Measurements from ENCODE around the gene ISCA1.

Gene ISCA1

GRCh38 chr9:86326536-86326935 is 44.2 kb upstream of the ISCA1 start:
- Histone ChIP-seq H3K4me1 (ENCODE audit: low read depth, poor library complexity, severe bottlenecking) (peaks cover 16% of the 10 kb centered on the region), H3K27ac (no peak overlapping the region), H3K27me3 (ENCODE audit: insufficient read depth, low read depth) (no peaks in the 10 kb centered on the region), H2AFZ (ENCODE audit: low read depth) (no peak overlapping the region), H4K20me1 (ENCODE audit: insufficient read depth) (no peaks in the 10 kb centered on the region), H3K36me3 (ENCODE audit: insufficient read depth) (peaks cover 6% of the 10 kb centered on the region; the same call in 1 of the 2 replicates), H3K4me3 (IDR thresholded peaks at IDR 0.05; ENCODE audit: insufficient read depth, low read depth, low read length) (no peak overlapping the region), H3K9ac (no peak overlapping the region), H3K4me2 (no peak overlapping the region), H3K79me2 (ENCODE audit: insufficient read depth, low read depth) (no peaks in the 10 kb centered on the region)
- TF ChIP-seq CTCF (conservative IDR thresholded peaks at IDR 0.05; ENCODE audit: low read depth, low read length): no peak

DNA sequence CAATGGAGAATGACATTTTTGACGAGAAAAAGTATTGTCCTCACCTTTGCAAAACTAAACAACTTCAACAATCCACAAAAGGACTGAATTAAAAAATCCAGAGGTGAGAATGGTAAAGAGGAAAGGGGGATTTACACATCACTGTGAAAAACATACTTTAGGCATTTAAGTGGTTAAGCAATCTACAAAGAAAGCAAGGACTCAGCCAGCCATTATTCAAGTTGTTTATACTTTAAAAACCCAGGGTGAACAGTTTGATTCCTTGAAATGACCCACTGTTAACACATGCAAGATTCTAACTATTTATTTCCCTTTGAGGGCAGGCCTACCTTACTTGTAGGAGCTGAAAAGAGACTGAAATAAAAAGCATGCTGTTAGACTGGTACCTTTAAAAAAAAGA is 42.6 kb upstream of the ISCA1 start:
- Histone ChIP-seq H3K27me3 (ENCODE audit: insufficient read depth, low read depth) (no peaks in the 10 kb centered on the region), H4K20me1 (ENCODE audit: insufficient read depth) (no peaks in the 10 kb centered on the region), H3K4me2 (no peak overlapping the region), H3K9ac (no peak overlapping the region), H3K27ac (no peak overlapping the region), H3K79me2 (ENCODE audit: insufficient read depth, low read depth) (no peaks in the 10 kb centered on the region), H2AFZ (ENCODE audit: low read depth) (no peak overlapping the region), H3K4me1 (ENCODE audit: low read depth, poor library complexity, severe bottlenecking) (peaks cover 16% of the 10 kb centered on the region), H3K4me3 (IDR thresholded peaks at IDR 0.05; ENCODE audit: insufficient read depth, low read depth, low read length) (no peak overlapping the region), H3K36me3 (ENCODE audit: insufficient read depth) (peaks cover 6% of the 10 kb centered on the region; the same call in 1 of the 2 replicates)
- TF ChIP-seq CTCF (conservative IDR thresholded peaks at IDR 0.05; ENCODE audit: low read depth, low read length): no peak

DNA sequence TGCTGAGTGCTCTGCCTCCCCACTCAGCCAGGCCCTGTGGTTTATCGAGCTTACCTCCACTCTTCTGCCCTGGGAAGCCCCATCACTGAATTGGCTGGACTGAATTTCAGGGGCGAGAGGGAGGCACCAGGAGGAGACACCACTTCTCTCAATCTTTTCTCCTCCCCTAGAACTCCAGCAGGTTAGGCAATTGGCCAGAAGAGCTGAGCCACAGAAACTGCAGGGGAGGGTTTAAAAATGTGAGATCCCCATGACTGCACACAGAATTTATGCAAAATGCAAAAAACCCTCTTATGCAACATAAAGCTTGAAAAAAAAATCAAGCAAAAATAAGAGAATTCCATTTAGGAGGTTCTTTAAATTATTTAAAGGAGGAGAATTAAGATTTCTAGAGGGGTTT is 42.0 kb upstream of the ISCA1 start:
- H4K20me1 ChIP-seq (ENCODE audit: insufficient read depth): no peaks in the 10 kb centered on the region
- no peak overlapping the region for H3K9ac ChIP-seq
- peaks cover 6% of the 10 kb centered on the region; the same call in 1 of the 2 replicates for H3K36me3 ChIP-seq (ENCODE audit: insufficient read depth)
- no peak overlapping the region for H2AFZ ChIP-seq (ENCODE audit: low read depth)
- H3K79me2 ChIP-seq (ENCODE audit: insufficient read depth, low read depth): no peaks in the 10 kb centered on the region
- no peak overlapping the region for H3K4me2 ChIP-seq
- no peak for TF ChIP-seq CTCF (conservative IDR thresholded peaks at IDR 0.05; ENCODE audit: low read depth, low read length)
- H3K27me3 ChIP-seq (ENCODE audit: insufficient read depth, low read depth): no peaks in the 10 kb centered on the region
- H3K27ac ChIP-seq: no peak overlapping the region
- H3K4me1 ChIP-seq (ENCODE audit: low read depth, poor library complexity, severe bottlenecking): peaks cover 16% of the 10 kb centered on the region
- no peak overlapping the region for H3K4me3 ChIP-seq (IDR thresholded peaks at IDR 0.05; ENCODE audit: insufficient read depth, low read depth, low read length)

GRCh38 chr9:86322973-86323644 is 40.8 kb upstream of the ISCA1 start:
- no peaks in the 10 kb centered on the region for H4K20me1 ChIP-seq (ENCODE audit: insufficient read depth)
- peaks cover 6% of the 10 kb centered on the region; the same call in 1 of the 2 replicates for H3K36me3 ChIP-seq (ENCODE audit: insufficient read depth)
- no peak overlapping the region for H3K27ac ChIP-seq
- H2AFZ ChIP-seq (ENCODE audit: low read depth): no peak overlapping the region
- H3K79me2 ChIP-seq (ENCODE audit: insufficient read depth, low read depth): no peaks in the 10 kb centered on the region
- TF ChIP-seq CTCF (conservative IDR thresholded peaks at IDR 0.05; ENCODE audit: low read depth, low read length): no peak
- no peak overlapping the region for H3K4me3 ChIP-seq (IDR thresholded peaks at IDR 0.05; ENCODE audit: insufficient read depth, low read depth, low read length)
- peaks cover 16% of the 10 kb centered on the region for H3K4me1 ChIP-seq (ENCODE audit: low read depth, poor library complexity, severe bottlenecking)
- no peak overlapping the region for H3K9ac ChIP-seq
- H3K27me3 ChIP-seq (ENCODE audit: insufficient read depth, low read depth): no peaks in the 10 kb centered on the region
- no peak overlapping the region for H3K4me2 ChIP-seq

All from KMS-11 (cell line).